Gastrocnemius medialis (tissue), 4 donors: ENCODE data around the gene HAPSTR1. TPM values are rescaled to one million over a fixed set of nuclear protein-coding genes. Genes with fewer than 3 reads are reported as not detected.

Experiments used
- ATAC-seq, 2 donors: fragments of 150-250 bp; one replicate each; pipeline ENCODE4 v1.9.1; 2016
- DNase-seq, 2 donors: peaks; one replicate each; pipeline ENCODE4 v3.0.0-alpha.2; 2019
- H3K27ac ChIP-seq, 4 donors: fragments of 200-600 bp; sonication (generic); 1 replicate in 1 of 4; 2 replicates in 3 of 4; pipeline ENCODE4 v1.5.1; 2016 to 2018; ENCODE audit warnings: mild to moderate bottlenecking in 2 of 4, moderate library complexity in 1 of 4
- H3K27me3 ChIP-seq, 3 donors: fragments of 200-600 bp; sonication (generic) in 2 of 3; 1 replicate in 1 of 3; 2 replicates in 2 of 3; pipeline versions ENCODE4 v1.5.1 to v1.6.0; 2016 to 2019; ENCODE audit warnings: mild to moderate bottlenecking in 1 of 3, moderate library complexity in 1 of 3
- H3K36me3 ChIP-seq, 2 donors: fragments of 200-600 bp; sonication (generic) in 1 of 2; one replicate each; pipeline ENCODE4 v1.5.1; 2017 to 2018
- H3K4me1 ChIP-seq, 2 donors: fragments of 200-600 bp; sonication (generic) in 1 of 2; one replicate each; pipeline ENCODE4 v1.5.1; 2016 to 2017; ENCODE audit warnings: mild to moderate bottlenecking in 2 of 2
- H3K4me3 ChIP-seq, 4 donors: fragments of 200-600 bp; sonication (generic) in 3 of 4; 1 replicate in 1 of 4; 2 replicates in 3 of 4; pipeline ENCODE4 v1.5.1; 2016 to 2019; ENCODE audit warnings: mild to moderate bottlenecking in 2 of 4
- H3K9me3 ChIP-seq, 3 donors: fragments of 200-600 bp; sonication (generic) in 2 of 3; 1 replicate in 1 of 3; 2 replicates in 2 of 3; pipeline ENCODE4 v1.5.1; 2016 to 2019
- POLR2A ChIP-seq, 2 donors: fragments of 450-650 bp; IDR thresholded peaks; one replicate each; pipeline ENCODE4 v1.6.1; 2017; ENCODE audit warnings: antibody characterized with exemption in 2 of 2, mild to moderate bottlenecking in 2 of 2, moderate library complexity in 2 of 2
- in situ Hi-C, 4 donors: fragments of 200-750 bp; cut with MboI; loops; one replicate each; pipeline versions ENCODE4 v1.15.0 to v1.8.0; 2017; ENCODE audit warnings: low sequenced_read_pairs in 4 of 4
- intact Hi-C: fragments of 100-400 bp; cut with DNase I; formaldehyde crosslinking; loops from one replicate; pipeline ENCODE4 v1.15.1; 2023; ENCODE audit warnings: low total_unique reads
- total RNA-seq, 4 donors: library from RNA; depleted of rRNA; stranded (reverse); fragments of >200 nt; gene quantifications; one replicate each; pipeline versions ENCODE4 v1.1.0 to v1.2.3, GENCODE V29; 2016
- TF ChIP-seq, protein P1 (sequence below), 5 experiments: fragments of 450-650 bp in 3 of 5; fragments of 200-600 bp in 2 of 5; sonication (generic) in 2 of 5; IDR thresholded peaks in 4 of 5; conservative IDR thresholded peaks in 1 of 5; 1 replicate in 4 of 5; 2 replicates in 1 of 5; pipeline ENCODE4 v1.5.1; 2016 to 2019; ENCODE audit warnings: antibody characterized with exemption in 5 of 5, mild to moderate bottlenecking in 3 of 5, moderate library complexity in 3 of 5

HAPSTR1 gene
- total RNA-seq, 4 donors from 2014 or later = 55.0 to 65.0 (median 60.9) TPM

DNA sequence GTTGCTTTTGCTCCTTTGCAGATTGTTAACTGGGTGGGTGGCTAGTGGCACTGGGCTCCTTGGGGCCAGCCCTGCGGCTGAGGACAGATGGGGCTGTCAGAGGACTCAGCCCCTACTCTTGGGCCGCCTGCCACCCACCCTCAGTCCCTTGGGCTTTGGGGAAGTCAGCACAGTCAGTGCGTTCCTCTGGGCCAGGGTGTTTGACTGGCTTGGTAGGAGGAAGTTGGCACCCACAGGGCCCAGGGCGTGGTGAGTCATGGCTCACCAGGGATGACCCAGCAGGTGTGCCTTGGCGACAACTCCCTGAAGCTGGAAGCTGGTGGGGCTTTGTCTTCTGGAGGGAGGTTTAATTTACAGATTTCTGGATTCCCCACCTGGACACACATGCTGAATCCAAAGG, 32.4 kb downstream of the HAPSTR1 start:
- in situ Hi-C loops = no loop called here
- peak overlapping the region; percentile 40 to 68 (median 56) for H3K27ac ChIP-seq
- DNase-seq = peak; percentile 64 to 84
- peaks cover 53 to 57% of the 10 kb centered on the region in 2 donors for H3K4me1 ChIP-seq
- TF ChIP-seq POLR2A (IDR thresholded peaks at IDR 0.05) = no peak
- TF ChIP-seq, protein P1, sequence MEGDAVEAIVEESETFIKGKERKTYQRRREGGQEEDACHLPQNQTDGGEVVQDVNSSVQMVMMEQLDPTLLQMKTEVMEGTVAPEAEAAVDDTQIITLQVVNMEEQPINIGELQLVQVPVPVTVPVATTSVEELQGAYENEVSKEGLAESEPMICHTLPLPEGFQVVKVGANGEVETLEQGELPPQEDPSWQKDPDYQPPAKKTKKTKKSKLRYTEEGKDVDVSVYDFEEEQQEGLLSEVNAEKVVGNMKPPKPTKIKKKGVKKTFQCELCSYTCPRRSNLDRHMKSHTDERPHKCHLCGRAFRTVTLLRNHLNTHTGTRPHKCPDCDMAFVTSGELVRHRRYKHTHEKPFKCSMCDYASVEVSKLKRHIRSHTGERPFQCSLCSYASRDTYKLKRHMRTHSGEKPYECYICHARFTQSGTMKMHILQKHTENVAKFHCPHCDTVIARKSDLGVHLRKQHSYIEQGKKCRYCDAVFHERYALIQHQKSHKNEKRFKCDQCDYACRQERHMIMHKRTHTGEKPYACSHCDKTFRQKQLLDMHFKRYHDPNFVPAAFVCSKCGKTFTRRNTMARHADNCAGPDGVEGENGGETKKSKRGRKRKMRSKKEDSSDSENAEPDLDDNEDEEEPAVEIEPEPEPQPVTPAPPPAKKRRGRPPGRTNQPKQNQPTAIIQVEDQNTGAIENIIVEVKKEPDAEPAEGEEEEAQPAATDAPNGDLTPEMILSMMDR (IDR thresholded peaks at IDR 0.05 in 4 of 5, conservative IDR thresholded peaks at IDR 0.05 in 1 of 5) = no peak
- no peak overlapping the region for H3K4me3 ChIP-seq
- peak; percentile 89 to 90 for ATAC-seq
- no peaks in the 10 kb centered on the region for H3K9me3 ChIP-seq
- no peaks in the 10 kb centered on the region for H3K36me3 ChIP-seq
- intact Hi-C loops = no loop called here
- no peaks in the 10 kb centered on the region for H3K27me3 ChIP-seq

DNA sequence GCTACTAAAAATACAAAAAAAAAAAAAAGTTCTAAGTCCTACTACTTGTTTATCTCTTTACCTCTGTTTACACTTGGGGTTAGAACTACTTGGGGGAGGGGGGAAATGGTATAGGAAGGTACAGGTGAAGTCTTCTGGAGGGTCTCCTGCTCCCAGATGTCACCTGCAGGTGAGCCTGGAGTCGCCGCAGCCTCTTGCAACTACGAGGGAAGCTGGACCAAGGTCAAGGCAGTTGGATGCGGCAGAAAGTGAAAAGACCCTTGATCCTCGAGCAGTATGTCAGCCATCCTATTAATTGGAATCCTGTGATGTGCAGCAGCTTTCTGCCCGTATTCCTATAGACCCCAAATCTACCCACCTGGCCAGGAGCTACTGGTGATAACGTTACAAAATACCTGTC, 33.0 kb downstream of the HAPSTR1 start:
- ATAC-seq (no peak), DNase-seq (no peak)
- H3K9me3 ChIP-seq = no peaks in the 10 kb centered on the region
- no peak overlapping the region for H3K4me3 ChIP-seq
- intact Hi-C loops (no loop called here), in situ Hi-C loops (no loop called here)
- TF ChIP-seq POLR2A (IDR thresholded peaks at IDR 0.05) = no peak
- TF ChIP-seq, protein P1 (IDR thresholded peaks at IDR 0.05 in 4 of 5, conservative IDR thresholded peaks at IDR 0.05 in 1 of 5) = no peak
- H3K4me1 ChIP-seq = peaks cover 47 to 52% of the 10 kb centered on the region in 2 donors
- no peaks in the 10 kb centered on the region for H3K36me3 ChIP-seq
- H3K27me3 ChIP-seq = no peaks in the 10 kb centered on the region
- peak overlapping the region; percentile 40 to 68 (median 56) for H3K27ac ChIP-seq

DNA sequence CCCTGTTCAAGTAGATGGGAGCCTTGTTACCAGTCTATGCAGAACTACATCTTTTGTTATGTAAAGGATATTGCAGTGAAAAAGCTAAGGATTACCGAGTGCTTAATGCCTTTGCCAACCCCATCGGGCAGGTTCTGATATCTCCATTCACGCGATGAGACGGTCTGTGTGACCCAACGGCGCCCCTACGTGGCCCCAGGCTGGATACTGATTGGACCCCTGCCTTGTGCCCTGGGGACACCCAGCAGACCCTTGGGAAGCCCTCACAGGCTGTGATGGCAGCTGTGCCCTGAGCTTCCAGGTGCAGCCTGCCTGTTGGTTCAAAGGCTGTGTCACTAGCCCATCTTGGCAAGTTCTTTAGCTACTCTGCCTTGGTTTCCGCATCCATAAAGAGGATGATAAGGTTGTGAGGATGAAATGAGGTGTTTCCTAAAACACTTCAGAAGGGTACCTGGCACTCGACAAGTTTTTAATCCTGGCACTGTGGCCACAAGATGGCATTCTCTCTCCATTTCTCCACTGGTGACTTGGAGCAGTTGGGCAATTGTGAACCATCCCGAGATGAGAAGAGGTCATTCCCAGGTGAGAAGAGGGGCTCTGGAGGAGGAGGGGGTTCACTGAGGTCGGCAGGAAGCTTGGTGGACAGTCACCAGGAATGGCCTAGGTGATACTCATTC, 33.6 kb downstream of the HAPSTR1 start:
- TF ChIP-seq, protein P1 (IDR thresholded peaks at IDR 0.05 in 4 of 5, conservative IDR thresholded peaks at IDR 0.05 in 1 of 5) = no peak
- no peak for TF ChIP-seq POLR2A (IDR thresholded peaks at IDR 0.05)
- DNase-seq (no peak), ATAC-seq (no peak)
- no peak overlapping the region for H3K4me3 ChIP-seq
- intact Hi-C loops (loop anchor here (5.0 kb wide), 1 partner anchor 78 kb away; no protein-coding TSS in a partner anchor), in situ Hi-C loops (no loop called here)
- no peaks in the 10 kb centered on the region for H3K36me3 ChIP-seq
- no peaks in the 10 kb centered on the region for H3K9me3 ChIP-seq
- peaks cover 44 to 46% of the 10 kb centered on the region in 2 donors for H3K4me1 ChIP-seq
- H3K27ac ChIP-seq = peak overlapping the region in 2 of 4 donors; percentile 53 to 68
- no peaks in the 10 kb centered on the region for H3K27me3 ChIP-seq

DNA sequence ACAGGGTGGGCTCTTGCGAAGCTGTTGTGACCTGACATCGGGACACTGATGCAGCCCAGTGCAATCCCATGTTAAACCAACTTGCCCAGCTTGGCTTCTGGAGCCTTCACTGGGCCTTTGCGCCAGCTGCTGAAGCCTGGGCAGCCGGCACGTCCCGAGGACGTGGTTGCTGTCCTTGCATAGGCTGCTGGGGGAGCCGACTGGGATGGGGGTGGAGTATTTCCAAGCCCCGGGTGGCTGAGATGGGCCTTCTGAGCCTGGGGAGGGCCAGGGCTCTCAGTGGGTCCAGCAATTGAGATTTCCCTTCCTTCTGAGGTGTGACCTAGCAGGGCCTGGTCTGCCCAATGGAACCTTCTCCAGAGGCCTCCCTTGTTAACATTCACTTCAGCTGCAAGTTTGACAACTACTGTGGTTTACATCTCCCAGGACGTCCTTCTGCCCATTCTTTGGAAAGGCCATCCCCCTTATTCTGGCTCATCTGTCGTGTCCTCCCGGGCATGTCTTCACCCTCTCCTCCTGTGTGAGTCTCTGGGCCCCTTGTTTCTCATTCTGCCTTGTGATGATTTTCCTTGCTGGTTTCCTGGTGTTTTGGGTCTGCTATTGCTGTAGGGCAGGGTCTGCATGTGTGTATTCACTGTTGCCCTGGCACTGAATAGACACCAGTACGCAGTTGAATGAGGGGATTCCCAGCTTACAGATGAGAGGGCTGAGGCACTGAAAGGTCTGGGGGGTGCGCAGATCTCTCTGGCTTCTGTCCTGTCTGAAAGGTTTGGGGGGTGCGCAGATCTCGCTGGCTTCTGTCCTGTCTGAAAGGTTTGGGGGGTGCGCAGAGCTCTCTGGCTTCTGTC, 34.4 kb downstream of the HAPSTR1 start:
- peaks cover 37 to 41% of the 10 kb centered on the region in 2 donors for H3K4me1 ChIP-seq
- in situ Hi-C loops (no loop called here), intact Hi-C loops (loop anchor here (5.0 kb wide), 1 partner anchor 79 kb away; no protein-coding TSS in a partner anchor)
- no peak for TF ChIP-seq POLR2A (IDR thresholded peaks at IDR 0.05)
- TF ChIP-seq, protein P1 (IDR thresholded peaks at IDR 0.05 in 4 of 5, conservative IDR thresholded peaks at IDR 0.05 in 1 of 5) = no peak
- no peak overlapping the region for H3K4me3 ChIP-seq
- DNase-seq (no peak), ATAC-seq (no peak)
- H3K27ac ChIP-seq = peak overlapping the region in 1 of 4 donors; percentile 29
- H3K9me3 ChIP-seq = no peaks in the 10 kb centered on the region
- H3K27me3 ChIP-seq = no peaks in the 10 kb centered on the region
- H3K36me3 ChIP-seq = no peaks in the 10 kb centered on the region
